ENCODE results near the gene BRD1.

BRD1 gene

GRCh38 chr22:49725516-49725915, 102.2 kb downstream of the BRD1 start:
- no peak for DNase-seq

- peak; percentile 35 for DNase-seq
These were observed 102.7 kb downstream of the BRD1 start for GRCh38 chr22:49724893-49725489.

GRCh38 chr22:49724030-49724892, 103.4 kb downstream of the BRD1 start:
- peak; percentile 70 for DNase-seq

- DNase-seq, result no peak
These were observed 104.1 kb downstream of the BRD1 start for GRCh38 chr22:49723478-49724029.

All from NCI-H2227 treated with DMSO at 0.1 percent for 48 hours (cell line).